ENCODE measurements around the gene PIP4K2B. TPM values are rescaled to one million over a fixed set of nuclear protein-coding genes. Genes with fewer than 3 reads are reported as not detected.
"Not testable (repeated sequence)": the region's sequence is repeated elsewhere in the genome, so short reads cannot be mapped to it uniquely, and the experiment has no call there.

PIP4K2B gene
- total and polyA plus RNA-seq, 11 donors, result 23.3 to 55.0 (median 48.4) TPM

DNA sequence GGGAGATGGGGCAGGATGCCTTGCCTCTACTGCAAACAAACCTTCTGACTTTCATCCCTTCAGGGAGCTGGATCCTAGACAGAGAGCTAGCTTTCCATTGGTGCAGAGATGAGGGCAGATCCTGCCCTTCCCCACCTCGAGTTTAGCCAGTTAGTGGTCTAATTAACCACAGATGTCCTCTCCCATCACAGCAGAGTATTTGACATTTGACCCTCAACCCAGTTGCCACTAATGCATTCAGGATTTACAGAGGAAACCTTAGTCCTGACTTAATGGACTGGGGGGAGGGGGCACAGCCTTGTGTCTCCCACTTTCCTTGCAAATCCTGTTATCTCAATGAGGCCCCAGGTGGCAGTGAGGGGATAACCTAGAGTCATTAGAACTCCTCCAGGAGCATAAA, 10.2 kb downstream of the PIP4K2B start:
- Histone ChIP-seq H3K36me3 (peaks cover 0 to 48% (median 36%) of the 10 kb centered on the region in 9 donors), H3K4me3 (no peak overlapping the region), H3K27me3 (no peaks in the 10 kb centered on the region), H3K9me3 (no peaks in the 10 kb centered on the region), H3K4me1 (peaks cover 0 to 22% (median 9%) of the 10 kb centered on the region in 12 donors), H3K27ac (no peak overlapping the region)
- 0 to 19% (median 8%) methylated on average over 1 of the region's 1 CpG for WGBS, 4 donors
- no peak for ATAC-seq
- DNase-seq, result no peak
- TF ChIP-seq CTCF (IDR thresholded peaks at IDR 0.05) (no peak), POLR2A (IDR thresholded peaks at IDR 0.05) (no peak)
- intact Hi-C loops (cut with DNase I), result no loop called here

- ATAC-seq; H3K27ac ChIP-seq; H3K27me3 ChIP-seq; H3K4me3 ChIP-seq; intact Hi-C loops (cut with DNase I); DNase-seq; H3K9me3 ChIP-seq: not testable (repeated sequence)
- 90 to 97% (median 95%) methylated on average over 4 of the region's 4 CpGs for WGBS, 4 donors
- H3K4me1 ChIP-seq, result peaks cover 0 to 22% (median 9%) of the 10 kb centered on the region in 12 donors
- H3K36me3 ChIP-seq, result peaks cover 0 to 55% (median 44%) of the 10 kb centered on the region in 9 donors
Observed at GRCh38 chr17:38787999-38788398, 11.4 kb downstream of the PIP4K2B start.

DNA sequence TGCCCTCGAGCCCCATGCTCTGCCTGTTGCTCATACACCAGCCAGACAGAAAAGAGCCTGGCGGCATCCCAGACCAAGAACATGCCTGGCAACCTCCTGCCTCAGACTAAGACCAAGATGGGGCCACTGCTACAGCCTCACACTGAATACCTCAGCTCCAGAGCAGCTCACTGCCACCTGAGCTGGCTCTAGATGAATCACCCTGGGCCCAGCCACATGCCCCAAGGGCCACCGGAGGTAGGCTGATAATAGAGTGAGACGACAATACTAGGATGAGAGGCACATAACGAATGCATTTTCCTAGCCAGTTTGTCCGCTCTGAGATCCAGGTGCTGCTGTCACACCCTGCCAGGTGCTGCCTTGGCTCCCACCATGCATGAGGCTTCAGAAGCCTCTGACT, 13.0 kb downstream of the PIP4K2B start:
- no peak for DNase-seq
- WGBS, 4 donors, result 79 to 100% (median 84%) methylated on average over 3 to 6 of the region's 6 CpGs
- Histone ChIP-seq H3K27me3 (no peaks in the 10 kb centered on the region), H3K4me3 (no peak overlapping the region), H3K27ac (no peak overlapping the region), H3K36me3 (peaks cover 0 to 61% (median 54%) of the 10 kb centered on the region in 9 donors), H3K9me3 (no peaks in the 10 kb centered on the region), H3K4me1 (peaks cover 0 to 22% (median 9%) of the 10 kb centered on the region in 12 donors)
- intact Hi-C loops (cut with DNase I), result no loop called here
- TF ChIP-seq CTCF (IDR thresholded peaks at IDR 0.05), result no peak
- no peak for TF ChIP-seq POLR2A (IDR thresholded peaks at IDR 0.05)
- no peak for ATAC-seq

- no peak for DNase-seq
- H3K27me3 ChIP-seq, result no peaks in the 10 kb centered on the region
- H3K36me3 ChIP-seq, result peaks cover 3 to 90% (median 86%) of the 10 kb centered on the region in 9 donors
- ATAC-seq, result no peak
- intact Hi-C loops (cut with DNase I), result no loop called here
- H3K27ac ChIP-seq, result no peak overlapping the region
- WGBS, 4 donors, result 90 to 97% (median 93%) methylated on average over 3 of the region's 3 CpGs
- no peak overlapping the region for H3K4me3 ChIP-seq
- TF ChIP-seq POLR2A (IDR thresholded peaks at IDR 0.05) (no peak), CTCF (IDR thresholded peaks at IDR 0.05) (no peak)
- no peaks in the 10 kb centered on the region for H3K9me3 ChIP-seq
- H3K4me1 ChIP-seq, result no peaks in the 10 kb centered on the region
Observed at GRCh38 chr17:38783227-38783626, 16.1 kb downstream of the PIP4K2B start.
